Caco-2 (cell line): ENCODE data around the gene RBM39. TPM values are rescaled to one million over a fixed set of nuclear protein-coding genes. Genes with fewer than 3 reads are reported as not detected.

Source experiments
- Bru-seq: library from RNA; stranded (reverse); fragments of 400-500 nt; gene quantifications from one replicate; lab custom pipeline; 2021; lab: Mats Ljungman, UMichigan
- BruChase-seq, 2 experiments: library from RNA; stranded (reverse); fragments of 400-500 nt; gene quantifications; one replicate each; lab custom pipeline; 2021; lab: Mats Ljungman, UMichigan
- BruUV-seq: library from RNA; stranded (reverse); fragments of 400-500 nt; replicated peaks from 2 replicates; lab custom pipeline; 2021; lab: Mats Ljungman, UMichigan
- CTCF ChIA-PET: fragments of 300-600 bp; sonication (Branson Sonifier 250); formaldehyde crosslinking; loops from one replicate; lab custom pipeline; 2022; ENCODE audit warnings: antibody characterized with exemption; lab: Charles Lee
- POLR2A ChIA-PET: fragments of 300-600 bp; sonication (Branson Sonifier 250); formaldehyde crosslinking; loops from one replicate; lab custom pipeline; 2022; ENCODE audit warnings: antibody characterized with exemption; lab: Charles Lee
- DNase-seq, 2 experiments: peaks; one replicate each; pipeline versions ENCODE4 v3.0.0 to v3.0.0-alpha.2; 2020 to 2022
- H3K27me3 ChIP-seq: replicated peaks from 2 replicates; pipeline ENCODE4 v1.6.0; 2011; ENCODE audit warnings: low read length; ENCODE audit not compliant: control insufficient read depth, insufficient read depth
- H3K36me3 ChIP-seq: 2 replicates; pipeline ENCODE4 v1.5.1; 2011; ENCODE audit warnings: low read length; ENCODE audit not compliant: control insufficient read depth, insufficient read depth
- H3K4me1 ChIP-seq: fragments of 250-450 bp; sonication (Bioruptor Pico); 2 replicates; pipeline ENCODE4 v1.5.1; 2020; ENCODE audit warnings: mild to moderate bottlenecking
- H3K4me3 ChIP-seq: 2 replicates; pipeline ENCODE4 v1.5.1; 2011; ENCODE audit warnings: low read depth, mild to moderate bottlenecking, control low read depth, low read length
- H3K9me3 ChIP-seq: fragments of 250-450 bp; sonication (Bioruptor Pico); 2 replicates; pipeline ENCODE4 v1.5.1; 2020; ENCODE audit warnings: mild to moderate bottlenecking, moderate library complexity
- H3K27ac Mint-ChIP-seq: one replicate; pipeline ENCODE4 v1.8.0; 2022; ENCODE audit warnings: mixed read lengths; ENCODE audit not compliant: unreplicated experiment
- H3K27me3 Mint-ChIP-seq: one replicate; pipeline ENCODE4 v1.8.0; 2022; ENCODE audit warnings: mixed read lengths; ENCODE audit not compliant: insufficient read depth, unreplicated experiment
- H3K36me3 Mint-ChIP-seq: one replicate; pipeline ENCODE4 v1.8.0; 2022; ENCODE audit warnings: mild to moderate bottlenecking, mixed read lengths; ENCODE audit not compliant: insufficient read depth, unreplicated experiment
- H3K4me1 Mint-ChIP-seq: one replicate; pipeline ENCODE4 v1.8.0; 2022; ENCODE audit warnings: low read depth, mixed read lengths; ENCODE audit not compliant: unreplicated experiment
- H3K4me3 Mint-ChIP-seq: one replicate; pipeline ENCODE4 v1.8.0; 2022; ENCODE audit warnings: mild to moderate bottlenecking, moderate library complexity, mixed read lengths; ENCODE audit not compliant: unreplicated experiment
- H3K9me3 Mint-ChIP-seq: one replicate; pipeline ENCODE4 v1.8.0; 2022; ENCODE audit warnings: mixed read lengths; ENCODE audit not compliant: unreplicated experiment
- intact Hi-C: fragments of 100-400 bp; cut with micrococcal nuclease; formaldehyde crosslinking; loops from one replicate; pipeline ENCODE4 v1.10.0; 2022; ENCODE audit not compliant: unreplicated experiment
- long read RNA-seq: library from polyadenylated mRNA; stranded (forward); transcript quantifications from one replicate; pipeline ENCODE4 v2.0.0, GENCODE V29; 2022
- total RNA-seq: library from RNA; stranded (reverse); gene quantifications from 2 replicates; pipeline ENCODE4 v1.2.3, GENCODE V29; 2022
- TF ChIP-seq, protein P1 (sequence below), 2 experiments: fragments of 200-600 bp in 1 of 2; IDR thresholded peaks; 1 replicate in 1 of 2; 2 replicates in 1 of 2; pipeline versions ENCODE4 v1.5.1 to v1.8.0; 2011 to 2022; ENCODE audit warnings: antibody characterized with exemption in 1 of 2, control low read depth in 1 of 2, inconsistent platforms in 1 of 2, low read depth in 1 of 2, low read length in 1 of 2, mild to moderate bottlenecking in 1 of 2, moderate library complexity in 1 of 2; ENCODE audit not compliant: insufficient read depth in 1 of 2, severe bottlenecking in 1 of 2, unreplicated experiment in 1 of 2

Gene RBM39
- total RNA-seq: 750 and 777 TPM in 2 replicates
- percentile 100 among the genes with signal in this experiment for Bru-seq, nascent RNA
- percentile 100 among the genes with signal in this experiment for BruChase-seq, experiment 1, labeled RNA remaining after a 2-hour chase
- percentile 99 among the genes with signal in this experiment for BruChase-seq, experiment 2, labeled RNA remaining after a 6-hour chase
- long read RNA-seq, full-length matches to known transcripts: 328 of 635 reads
- long read RNA-seq, partial matches to known transcripts: 40 of 635 reads
- long read RNA-seq, other reads (novel, unspliced or antisense): 267 of 635 reads

DNA sequence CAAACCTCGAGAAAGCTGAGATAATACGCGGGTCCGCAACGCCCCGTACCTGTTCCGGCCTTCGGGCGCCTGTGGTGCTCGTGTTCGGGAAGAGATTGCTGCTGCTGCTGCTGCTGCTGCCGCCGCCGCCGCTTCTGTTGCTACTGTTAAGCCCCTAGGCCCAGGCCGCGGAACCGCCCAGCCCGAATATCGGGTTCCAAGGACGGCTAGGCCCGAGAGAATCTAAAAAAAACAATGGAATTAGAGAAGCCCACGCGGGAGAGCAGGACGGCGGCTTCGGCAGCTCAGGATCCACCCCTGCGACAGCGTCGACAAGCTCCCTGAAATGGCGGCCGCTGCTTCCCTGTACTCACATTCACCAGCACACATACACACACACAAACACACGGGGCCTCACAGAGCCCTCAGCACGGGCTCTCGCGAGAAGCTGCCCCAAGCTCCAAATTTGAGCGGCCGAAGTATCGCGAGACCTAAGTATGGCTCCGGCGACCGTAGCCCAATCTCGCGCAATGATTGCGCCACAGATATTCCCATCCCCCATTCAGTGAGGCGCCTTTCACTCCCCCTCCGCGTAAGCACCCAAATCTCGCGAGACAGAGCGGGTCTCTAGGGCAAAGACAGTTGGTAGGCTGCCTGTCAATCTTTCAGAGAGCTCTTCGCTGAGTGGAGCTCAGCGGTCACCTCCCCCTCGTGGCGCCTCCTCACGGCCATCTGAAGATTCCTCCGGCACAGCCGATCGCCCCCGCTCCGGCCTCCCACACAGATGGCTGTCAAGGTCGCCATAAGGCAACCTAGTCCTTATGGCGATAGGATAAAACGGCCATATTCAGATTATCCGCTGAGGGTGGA, at the start of gene RBM39:
Gene RBM39 (minus strand): TSS at position 369 of the 849 bp plus-strand sequence. CDS start 1,386 bp downstream, outside the sequence.
- no peaks in the 10 kb centered on the region for H3K9me3 ChIP-seq
- H3K27me3 ChIP-seq: no peaks in the 10 kb centered on the region
- peaks cover 34% of the 10 kb centered on the region for H3K4me1 Mint-ChIP-seq
- H3K27ac Mint-ChIP-seq: peak within 1 kb of the TSS; percentile 96
- H3K4me1 ChIP-seq: peaks cover 31% of the 10 kb centered on the region
- DNase-seq: peak; percentile 100
- H3K9me3 Mint-ChIP-seq: no peaks in the 10 kb centered on the region
- H3K27me3 Mint-ChIP-seq: no peaks in the 10 kb centered on the region
- peak within 1 kb of the TSS; percentile 80 for H3K4me3 Mint-ChIP-seq
- BruUV-seq: no TSS peak
- H3K36me3 ChIP-seq: peaks cover 12% of the 10 kb centered on the region
- TF ChIP-seq, protein P1, sequence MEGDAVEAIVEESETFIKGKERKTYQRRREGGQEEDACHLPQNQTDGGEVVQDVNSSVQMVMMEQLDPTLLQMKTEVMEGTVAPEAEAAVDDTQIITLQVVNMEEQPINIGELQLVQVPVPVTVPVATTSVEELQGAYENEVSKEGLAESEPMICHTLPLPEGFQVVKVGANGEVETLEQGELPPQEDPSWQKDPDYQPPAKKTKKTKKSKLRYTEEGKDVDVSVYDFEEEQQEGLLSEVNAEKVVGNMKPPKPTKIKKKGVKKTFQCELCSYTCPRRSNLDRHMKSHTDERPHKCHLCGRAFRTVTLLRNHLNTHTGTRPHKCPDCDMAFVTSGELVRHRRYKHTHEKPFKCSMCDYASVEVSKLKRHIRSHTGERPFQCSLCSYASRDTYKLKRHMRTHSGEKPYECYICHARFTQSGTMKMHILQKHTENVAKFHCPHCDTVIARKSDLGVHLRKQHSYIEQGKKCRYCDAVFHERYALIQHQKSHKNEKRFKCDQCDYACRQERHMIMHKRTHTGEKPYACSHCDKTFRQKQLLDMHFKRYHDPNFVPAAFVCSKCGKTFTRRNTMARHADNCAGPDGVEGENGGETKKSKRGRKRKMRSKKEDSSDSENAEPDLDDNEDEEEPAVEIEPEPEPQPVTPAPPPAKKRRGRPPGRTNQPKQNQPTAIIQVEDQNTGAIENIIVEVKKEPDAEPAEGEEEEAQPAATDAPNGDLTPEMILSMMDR (IDR thresholded peaks at IDR 0.05; ENCODE audit: insufficient read depth in 1 of 2, low read depth in 1 of 2, low read length in 1 of 2, severe bottlenecking in 1 of 2, unreplicated experiment in 1 of 2): peak; percentile 52 to 65
- peak within 1 kb of the TSS; percentile 77 for H3K4me3 ChIP-seq
- H3K36me3 Mint-ChIP-seq: peaks cover 61% of the 10 kb centered on the region
- CTCF ChIA-PET: interaction anchor here (0.5 to 3.1 kb wide), 28 partner anchors 9 to 868 kb away, joined by 3 to 33 read pairs (median 3); partner anchors contain the start of genes NFS1, PHF20, ROMO1 and SCAND1
- intact Hi-C loops: loop anchor here (1.0 to 5.0 kb wide), 6 partner anchors 29 to 345 kb away; partner anchors contain the start of genes CPNE1, RBM12 and SCAND1
- POLR2A ChIA-PET: interaction anchor here (0.5 to 3.0 kb wide), 91 partner anchors 8 to 1749 kb away, joined by 3 to 161 read pairs (median 5); partner anchors contain the start of genes ACSS2, CEP250, CPNE1 and EDEM2

DNA sequence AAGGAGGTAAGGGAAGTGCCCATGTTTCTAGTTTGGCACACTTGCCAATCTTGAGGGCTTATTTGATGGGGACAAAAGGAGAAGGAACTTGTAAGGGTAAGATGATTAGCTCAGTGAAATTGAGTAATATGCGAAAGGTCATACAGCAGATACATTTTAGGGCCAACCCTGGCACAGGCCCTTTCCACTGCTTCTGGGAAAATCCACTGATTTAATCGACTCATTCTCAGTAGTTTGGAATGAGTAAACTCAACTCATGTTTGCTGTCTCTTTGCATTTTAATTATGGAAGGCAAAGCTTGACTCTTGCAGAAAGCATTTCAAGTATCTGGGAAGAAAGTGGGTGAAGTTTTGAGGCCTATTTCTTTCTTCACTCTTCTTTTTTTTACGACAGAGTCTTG, 49.8 kb upstream of the RBM39 start:
- ChIA-PET POLR2A (interaction anchor here (0.7 to 1.6 kb wide), 2 partner anchors 50 to 62 kb away, joined by 3 to 16 read pairs; partner anchors contain the start of gene RBM39), CTCF (no interaction called here)
- Histone ChIP-seq H3K9me3 (no peaks in the 10 kb centered on the region), H3K4me3 (no peak overlapping the region), H3K4me1 (no peaks in the 10 kb centered on the region), H3K36me3 (no peaks in the 10 kb centered on the region), H3K27me3 (no peaks in the 10 kb centered on the region)
- no TSS peak for BruUV-seq
- DNase-seq: no peak
- H3K27ac Mint-ChIP-seq: peak overlapping the region; percentile 1
- H3K4me1 Mint-ChIP-seq: peaks cover 10% of the 10 kb centered on the region
- no peaks in the 10 kb centered on the region for H3K27me3 Mint-ChIP-seq
- intact Hi-C loops: no loop called here
- no peaks in the 10 kb centered on the region for H3K9me3 Mint-ChIP-seq
- peaks cover 54% of the 10 kb centered on the region for H3K36me3 Mint-ChIP-seq
- no peak overlapping the region for H3K4me3 Mint-ChIP-seq
- TF ChIP-seq, protein P1 (IDR thresholded peaks at IDR 0.05; ENCODE audit: insufficient read depth in 1 of 2, low read depth in 1 of 2, low read length in 1 of 2, severe bottlenecking in 1 of 2, unreplicated experiment in 1 of 2): no peak

DNA sequence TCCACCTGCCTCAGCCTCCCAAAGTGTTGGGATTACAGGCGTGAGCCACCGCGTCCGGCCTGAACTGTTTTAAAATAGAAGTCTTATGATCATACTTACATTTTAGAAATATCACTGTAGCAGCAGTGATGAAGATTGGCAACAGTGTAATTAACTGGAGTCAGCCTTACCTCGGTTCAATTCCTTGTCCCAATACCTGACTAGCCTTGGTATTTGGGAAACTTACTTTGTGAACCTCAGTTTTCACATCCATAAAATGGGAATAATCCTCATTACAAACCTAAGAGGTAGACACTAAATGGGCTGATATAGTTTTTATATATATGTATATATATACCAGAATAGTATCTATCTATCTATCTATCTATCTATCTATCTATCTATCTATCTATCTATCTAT, 49.0 kb upstream of the RBM39 start:
- no peak overlapping the region for H3K4me3 Mint-ChIP-seq
- no peak overlapping the region for H3K4me3 ChIP-seq
- H3K27me3 ChIP-seq: no peaks in the 10 kb centered on the region
- POLR2A ChIA-PET: interaction anchor here (1.6 kb wide), 1 partner anchor 49 kb away, joined by 16 read pairs; the partner anchor contains the start of gene RBM39
- peaks cover 13% of the 10 kb centered on the region for H3K4me1 Mint-ChIP-seq
- H3K4me1 ChIP-seq: no peaks in the 10 kb centered on the region
- no peaks in the 10 kb centered on the region for H3K36me3 ChIP-seq
- CTCF ChIA-PET: no interaction called here
- intact Hi-C loops: no loop called here
- peaks cover 61% of the 10 kb centered on the region for H3K36me3 Mint-ChIP-seq
- no peak for DNase-seq
- TF ChIP-seq, protein P1 (IDR thresholded peaks at IDR 0.05; ENCODE audit: insufficient read depth in 1 of 2, low read depth in 1 of 2, low read length in 1 of 2, severe bottlenecking in 1 of 2, unreplicated experiment in 1 of 2): no peak
- no peaks in the 10 kb centered on the region for H3K9me3 ChIP-seq
- H3K27ac Mint-ChIP-seq: no peak overlapping the region
- no peaks in the 10 kb centered on the region for H3K9me3 Mint-ChIP-seq
- no TSS peak for BruUV-seq
- H3K27me3 Mint-ChIP-seq: no peaks in the 10 kb centered on the region
